HG02852 (cell line): ENCODE data around the gene SOAT1.

Experiments
- ATAC-seq: cut with Tn5 transposase; IDR thresholded peaks from one replicate; pipeline ENCODE4 v1.9.1; 2021; ENCODE audit warnings: mild to moderate bottlenecking, moderate library complexity; ENCODE audit not compliant: unreplicated experiment

Gene SOAT1

GRCh38 chr1:179303200-179303785 is 9.7 kb downstream of the SOAT1 start:
- ATAC-seq, result no peak

DNA sequence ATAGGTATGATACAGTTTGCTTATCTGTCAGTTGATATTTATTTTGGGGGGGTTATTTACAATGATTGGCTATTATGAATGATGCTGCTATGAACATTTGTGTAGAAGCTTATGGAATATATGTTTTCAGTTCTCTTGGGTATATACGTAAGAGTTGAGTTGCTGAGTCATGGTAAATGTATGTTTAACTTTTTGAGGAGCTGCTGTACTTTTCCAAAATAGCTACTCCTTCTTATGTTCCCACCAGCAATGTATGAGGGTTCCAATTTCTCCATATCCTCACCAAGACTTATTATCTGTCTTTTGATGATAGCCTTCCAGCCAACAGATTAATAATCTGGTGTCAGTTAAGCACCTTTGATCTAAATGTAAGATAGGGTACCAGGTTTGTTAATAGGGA is 11.9 kb downstream of the SOAT1 start:
- ATAC-seq, result no peak

DNA sequence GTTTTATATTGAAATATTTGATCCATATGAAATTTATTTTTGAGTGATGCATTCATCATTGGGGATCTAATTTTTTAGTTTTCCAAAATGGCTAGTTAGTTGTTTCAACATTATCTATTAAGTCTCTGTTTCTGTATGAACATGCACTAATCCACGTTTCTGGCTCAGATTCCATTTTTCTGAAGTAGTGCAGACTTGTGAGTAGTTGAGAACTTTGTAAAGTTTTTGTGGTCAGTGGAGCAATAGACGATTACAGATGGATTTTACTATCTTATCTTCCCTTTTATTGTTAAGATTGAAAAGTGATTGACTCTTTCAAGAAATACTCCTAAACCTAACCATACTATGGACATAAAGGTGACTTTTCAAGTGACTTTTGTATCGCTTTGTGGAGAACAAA is 16.7 kb downstream of the SOAT1 start:
- no peak for ATAC-seq

GRCh38 chr1:179310721-179311120 is 17.1 kb downstream of the SOAT1 start:
- no peak for ATAC-seq

DNA sequence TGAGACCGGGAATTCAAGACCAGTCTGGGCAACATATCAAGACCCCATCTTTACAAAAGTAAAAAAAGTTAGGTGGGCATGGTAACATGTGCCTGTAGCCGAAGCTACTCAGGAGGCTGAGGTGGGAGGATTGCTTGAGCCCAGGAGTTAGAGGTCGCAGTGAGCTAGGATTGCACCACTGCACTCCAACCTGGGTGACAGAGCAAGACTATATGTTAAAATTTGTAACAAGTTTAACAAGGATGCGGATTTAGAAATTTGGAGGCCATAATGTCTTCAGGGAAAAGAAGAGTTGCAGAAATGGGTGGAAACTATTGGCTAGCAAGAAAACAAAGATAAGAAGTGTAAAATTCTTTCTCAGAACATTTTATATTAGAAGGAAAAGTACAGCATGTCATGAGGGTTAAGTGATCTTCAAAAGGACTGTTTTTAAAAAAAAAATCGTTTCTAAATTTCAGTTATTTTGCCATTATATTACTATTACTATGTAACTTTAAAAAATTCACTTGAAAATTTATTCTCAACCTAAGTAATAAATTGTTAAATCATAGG is 17.6 kb downstream of the SOAT1 start:
- ATAC-seq, result no peak

DNA sequence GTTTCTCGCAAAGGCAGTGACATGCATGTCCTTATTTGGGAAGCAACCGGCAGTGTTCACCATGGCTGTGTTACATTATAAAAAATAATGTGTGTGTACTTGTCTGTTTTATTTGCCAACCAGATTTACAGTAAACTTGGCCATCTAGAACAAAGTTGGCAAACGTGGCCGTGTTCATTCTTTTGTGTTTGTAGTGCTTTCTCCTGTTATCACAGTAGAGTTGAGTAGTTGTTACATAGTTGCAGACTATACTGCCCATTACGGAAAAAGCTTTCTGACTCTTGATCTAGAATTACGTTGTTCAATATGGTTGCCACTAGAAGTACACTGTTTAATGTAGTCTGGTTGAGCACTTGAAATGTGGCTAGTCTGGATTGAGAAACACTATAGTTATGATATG is 19.4 kb downstream of the SOAT1 start:
- ATAC-seq, result no peak

- no peak for ATAC-seq
Measured at GRCh38 chr1:179314928-179315327, 21.3 kb downstream of the SOAT1 start.

DNA sequence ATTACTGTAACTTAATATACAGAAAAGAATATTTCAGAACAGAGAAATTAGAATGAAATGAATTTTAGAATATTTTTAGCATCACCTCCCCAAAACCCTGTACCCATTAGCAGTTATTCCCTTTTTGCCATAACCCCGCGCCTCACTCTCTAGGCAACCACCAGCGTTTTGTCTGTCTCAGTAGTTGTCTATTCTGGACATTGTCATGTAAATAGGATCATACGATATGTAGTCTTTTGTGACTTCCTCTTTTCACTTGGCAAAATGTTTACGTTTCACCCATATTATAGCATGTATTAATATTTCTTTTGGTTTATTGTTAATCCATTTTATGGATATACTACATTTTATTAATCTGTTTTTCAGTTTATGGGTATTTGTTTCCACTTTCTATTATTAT is 24.9 kb downstream of the SOAT1 start:
- ATAC-seq, result no peak

- no peak for ATAC-seq
Measured at GRCh38 chr1:179321533-179322216, 28.1 kb downstream of the SOAT1 start.

DNA sequence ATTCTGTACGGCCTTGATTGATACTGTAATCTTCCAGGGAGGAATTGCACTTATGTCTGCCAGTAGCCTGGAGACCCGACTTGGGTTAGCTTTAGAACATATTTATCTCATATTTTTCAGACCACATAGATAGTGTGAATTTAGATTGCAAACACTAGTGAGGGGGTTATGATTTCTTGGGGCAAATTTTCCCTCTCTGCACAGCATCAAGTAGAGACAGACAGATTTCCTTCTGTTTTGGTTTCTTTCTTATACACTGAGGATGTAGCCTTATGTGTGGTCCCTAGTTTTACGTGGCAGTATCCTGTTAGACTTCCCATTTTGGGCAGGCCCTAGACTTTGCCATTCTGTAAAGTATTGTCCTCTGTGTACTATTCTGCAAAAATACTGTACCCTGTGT is 29.0 kb downstream of the SOAT1 start:
- ATAC-seq, result no peak

DNA sequence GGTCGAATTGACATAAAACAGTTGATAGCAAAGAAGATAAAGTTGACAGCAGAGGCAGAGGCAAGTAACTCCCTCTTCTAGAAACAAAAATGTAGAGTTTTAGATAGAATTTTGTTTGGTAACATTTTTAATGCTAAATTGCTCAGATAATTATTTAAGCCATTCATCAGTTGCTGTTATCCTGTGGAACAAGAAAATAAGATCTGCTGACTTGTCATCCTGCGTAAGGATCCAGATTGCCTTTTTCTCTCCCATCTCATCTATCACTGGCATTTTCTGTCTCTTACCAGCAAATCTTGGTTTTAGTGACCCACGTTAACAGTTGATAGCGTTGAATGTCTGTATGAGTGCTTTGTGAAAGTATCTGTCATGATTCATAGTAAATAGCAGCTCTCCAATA is 29.8 kb downstream of the SOAT1 start:
- ATAC-seq, result no peak

- ATAC-seq, result no peak
Measured at GRCh38 chr1:179325836-179326235, 32.2 kb downstream of the SOAT1 start.

GRCh38 chr1:179326746-179327145 is 33.1 kb downstream of the SOAT1 start:
- ATAC-seq, result no peak

DNA sequence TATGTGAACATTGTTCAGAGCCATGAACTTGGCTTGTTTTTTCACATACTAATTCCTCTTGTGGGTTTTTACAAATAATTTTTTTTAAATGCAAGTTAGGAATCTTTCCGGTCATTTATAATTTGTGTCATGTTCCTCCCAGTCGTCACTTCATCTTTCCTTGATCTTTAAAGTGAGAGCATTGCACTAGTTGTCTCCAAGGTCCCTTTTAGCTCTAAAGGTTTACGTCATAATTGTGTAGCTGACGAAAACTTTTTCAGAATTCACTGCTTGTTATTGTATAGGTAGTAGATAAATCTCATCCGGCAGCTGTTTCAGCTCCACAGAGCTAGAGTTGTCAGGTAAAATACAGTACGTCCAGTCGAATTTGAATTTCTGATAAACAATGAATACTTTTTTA is 33.6 kb downstream of the SOAT1 start:
- ATAC-seq, result no peak

GRCh38 chr1:179327679-179328078 is 34.1 kb downstream of the SOAT1 start:
- no peak for ATAC-seq

- ATAC-seq, result no peak
Measured at GRCh38 chr1:179329862-179330261, 36.3 kb downstream of the SOAT1 start.

GRCh38 chr1:179334440-179334839 is 40.8 kb downstream of the SOAT1 start:
- no peak for ATAC-seq

- ATAC-seq, result no peak
Measured at GRCh38 chr1:179337288-179337687, 43.7 kb downstream of the SOAT1 start.

GRCh38 chr1:179337942-179338560 is 44.5 kb downstream of the SOAT1 start:
- ATAC-seq, result no peak

- no peak for ATAC-seq
Measured at GRCh38 chr1:179340918-179341317, 47.3 kb downstream of the SOAT1 start.

DNA sequence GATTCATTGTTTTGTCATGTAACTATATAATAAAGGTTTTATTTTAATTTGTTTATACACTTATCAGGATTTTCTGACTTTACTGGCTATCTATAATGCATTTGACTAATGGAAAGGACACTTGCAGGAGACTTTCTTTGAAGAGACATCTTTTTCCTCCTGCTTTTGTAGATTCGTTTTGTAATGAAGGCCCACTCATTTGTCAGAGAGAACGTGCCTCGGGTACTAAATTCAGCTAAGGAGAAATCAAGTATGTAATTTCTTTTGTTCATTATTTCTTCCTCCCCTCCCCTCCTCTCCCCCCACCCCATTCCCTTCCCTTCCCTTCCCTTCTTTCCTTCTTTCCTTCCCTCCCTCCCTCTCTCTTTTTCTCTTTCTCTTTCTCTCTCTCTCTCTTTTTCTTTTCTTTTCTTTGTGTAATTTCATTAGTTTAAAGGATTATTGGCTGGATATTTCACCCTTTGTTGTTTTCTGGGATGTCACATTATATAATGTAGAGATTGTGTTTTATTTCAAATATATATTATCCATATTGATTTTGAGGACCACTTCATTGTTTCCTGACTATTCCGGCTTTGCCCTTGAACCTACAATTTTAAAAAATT is 48.4 kb downstream of the SOAT1 start:
- no peak for ATAC-seq
